Type B pancreatic cell (in vitro differentiated cells): ENCODE data around the gene SMIM29. TPM values are rescaled to one million over a fixed set of nuclear protein-coding genes. Genes with fewer than 3 reads are reported as not detected.

Experiments used
- DNase-seq: peaks from one replicate; pipeline ENCODE4 v3.0.0; 2021; ENCODE audit warnings: mixed read lengths; ENCODE audit not compliant: unreplicated experiment; ENCODE audit errors: extremely low spot score
- H3K27ac Mint-ChIP-seq: 2 replicates; pipeline ENCODE4 v1.8.0; 2021; ENCODE audit warnings: mild to moderate bottlenecking, mixed read lengths
- H3K27me3 Mint-ChIP-seq: 2 replicates; pipeline ENCODE4 v1.8.0; 2021; ENCODE audit warnings: mixed read lengths
- H3K36me3 Mint-ChIP-seq: 2 replicates; pipeline ENCODE4 v1.8.0; 2021; ENCODE audit warnings: mixed read lengths
- H3K4me1 Mint-ChIP-seq: one replicate; pipeline ENCODE4 v1.8.0; 2021; ENCODE audit warnings: mixed read lengths; ENCODE audit not compliant: unreplicated experiment
- H3K4me3 Mint-ChIP-seq: 2 replicates; pipeline ENCODE4 v1.8.0; 2021; ENCODE audit warnings: mild to moderate bottlenecking, mixed read lengths
- H3K9me3 Mint-ChIP-seq: 2 replicates; pipeline ENCODE4 v1.8.0; 2021; ENCODE audit warnings: mixed read lengths
- total RNA-seq: library from RNA; stranded (reverse); gene quantifications from 2 replicates; pipeline ENCODE4 v1.2.1, GENCODE V29; 2021; ENCODE audit warnings: low replicate concordance
- TF ChIP-seq, protein P1 (sequence below): fragments of 200-600 bp; sonication (generic); conservative IDR thresholded peaks from 2 replicates; pipeline ENCODE4 v1.5.0; 2021; ENCODE audit warnings: antibody characterized with exemption, mild to moderate bottlenecking

SMIM29 gene
- total RNA-seq, 1 donor from 2014 or later: 16.0 TPM

DNA sequence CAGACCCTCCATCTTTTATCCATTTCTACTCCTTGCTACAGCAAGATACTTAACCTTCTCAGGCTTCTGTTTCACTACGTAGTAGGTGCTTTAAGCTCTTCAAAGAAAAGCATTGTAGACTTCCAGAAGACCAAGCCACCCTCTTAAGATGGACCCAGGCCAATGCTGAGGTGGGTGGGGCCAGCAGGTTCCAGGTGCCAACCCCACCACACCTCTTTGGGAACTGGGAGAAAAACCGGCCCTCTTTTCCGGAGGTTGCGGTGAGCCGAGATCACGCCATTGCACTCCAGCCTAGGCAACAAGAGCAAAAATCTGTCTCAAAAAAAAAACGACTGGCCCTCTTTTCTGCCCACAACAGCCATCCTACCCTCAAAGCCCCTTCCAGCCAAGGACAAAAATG is 22.7 kb downstream of the SMIM29 start:
- H3K27me3 Mint-ChIP-seq: no peaks in the 10 kb centered on the region
- peak overlapping the region; percentile 11 for H3K27ac Mint-ChIP-seq
- no peaks in the 10 kb centered on the region for H3K36me3 Mint-ChIP-seq
- DNase-seq: no peak
- peaks cover 17% of the 10 kb centered on the region for H3K4me1 Mint-ChIP-seq
- TF ChIP-seq, protein P1, sequence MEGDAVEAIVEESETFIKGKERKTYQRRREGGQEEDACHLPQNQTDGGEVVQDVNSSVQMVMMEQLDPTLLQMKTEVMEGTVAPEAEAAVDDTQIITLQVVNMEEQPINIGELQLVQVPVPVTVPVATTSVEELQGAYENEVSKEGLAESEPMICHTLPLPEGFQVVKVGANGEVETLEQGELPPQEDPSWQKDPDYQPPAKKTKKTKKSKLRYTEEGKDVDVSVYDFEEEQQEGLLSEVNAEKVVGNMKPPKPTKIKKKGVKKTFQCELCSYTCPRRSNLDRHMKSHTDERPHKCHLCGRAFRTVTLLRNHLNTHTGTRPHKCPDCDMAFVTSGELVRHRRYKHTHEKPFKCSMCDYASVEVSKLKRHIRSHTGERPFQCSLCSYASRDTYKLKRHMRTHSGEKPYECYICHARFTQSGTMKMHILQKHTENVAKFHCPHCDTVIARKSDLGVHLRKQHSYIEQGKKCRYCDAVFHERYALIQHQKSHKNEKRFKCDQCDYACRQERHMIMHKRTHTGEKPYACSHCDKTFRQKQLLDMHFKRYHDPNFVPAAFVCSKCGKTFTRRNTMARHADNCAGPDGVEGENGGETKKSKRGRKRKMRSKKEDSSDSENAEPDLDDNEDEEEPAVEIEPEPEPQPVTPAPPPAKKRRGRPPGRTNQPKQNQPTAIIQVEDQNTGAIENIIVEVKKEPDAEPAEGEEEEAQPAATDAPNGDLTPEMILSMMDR: no peak
- no peaks in the 10 kb centered on the region for H3K9me3 Mint-ChIP-seq
- no peak overlapping the region for H3K4me3 Mint-ChIP-seq

DNA sequence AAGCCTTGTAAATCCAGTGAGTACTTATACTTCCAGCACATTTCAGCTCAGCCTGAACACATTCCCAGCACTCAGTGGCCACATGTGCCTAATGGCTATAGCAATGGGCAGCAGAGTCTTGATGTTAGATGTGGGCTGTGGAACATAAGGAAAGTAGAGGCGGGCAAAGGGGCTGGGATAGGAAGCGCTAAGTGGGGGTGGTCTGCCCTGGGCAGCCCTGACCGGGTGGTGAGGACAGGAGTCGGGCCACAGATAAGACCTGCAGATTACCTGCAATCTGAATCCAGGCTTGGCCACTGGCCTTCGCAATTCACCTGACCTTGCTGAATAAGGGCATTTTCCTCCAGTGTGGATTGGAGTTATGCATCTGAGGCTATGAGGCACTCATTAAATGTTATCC is 23.3 kb downstream of the SMIM29 start:
- Mint-ChIP-seq H3K27ac (no peak overlapping the region), H3K9me3 (no peaks in the 10 kb centered on the region), H3K27me3 (no peaks in the 10 kb centered on the region), H3K4me3 (no peak overlapping the region), H3K36me3 (no peaks in the 10 kb centered on the region), H3K4me1 (peaks cover 17% of the 10 kb centered on the region)
- no peak for DNase-seq
- TF ChIP-seq, protein P1: no peak

DNA sequence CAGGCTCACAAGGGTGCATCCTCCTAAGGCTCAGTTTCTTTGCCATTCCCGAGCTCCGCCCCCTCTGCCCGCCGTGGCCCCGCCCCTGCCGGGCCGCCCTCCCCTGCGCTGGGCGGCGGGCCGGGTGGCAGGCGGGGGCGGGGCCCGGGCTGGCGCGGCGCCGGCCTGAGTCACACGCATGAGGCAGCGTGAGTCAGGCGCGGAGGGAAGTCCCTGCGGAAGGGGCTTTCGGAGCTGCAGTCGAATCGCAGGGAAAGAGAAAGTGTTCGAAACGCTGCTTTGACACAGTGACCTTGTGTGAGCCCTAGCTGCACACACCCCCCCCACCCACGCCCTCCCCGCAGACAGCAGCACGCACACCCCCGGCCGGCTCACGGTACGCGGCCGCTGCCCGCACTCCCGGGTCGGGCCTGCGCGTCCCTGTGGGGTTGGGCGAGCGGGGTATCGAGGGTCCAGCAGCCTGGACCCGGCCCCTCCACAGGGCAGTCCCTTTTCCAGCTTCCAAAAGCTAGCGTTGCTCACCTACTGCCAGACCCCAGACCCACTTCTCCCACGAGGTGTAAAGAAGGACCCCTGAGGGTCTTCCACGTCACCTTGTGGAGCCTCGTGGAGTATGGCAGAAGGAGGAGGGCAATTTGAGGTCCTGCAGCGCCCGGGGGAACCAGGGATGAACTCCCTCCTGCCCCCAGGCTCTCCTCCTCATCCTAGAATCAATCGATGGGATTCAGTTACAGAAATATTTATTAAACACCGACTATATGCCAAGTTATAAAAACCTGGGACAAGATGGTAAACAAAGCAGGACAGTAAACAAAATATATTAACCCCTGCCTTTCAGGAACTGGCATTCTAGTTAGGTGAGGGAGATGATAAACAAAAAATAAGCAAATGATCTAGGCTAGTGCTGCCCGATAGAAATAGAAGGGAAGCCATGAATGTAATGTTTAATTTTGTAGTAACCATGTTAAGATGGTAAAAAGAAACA is 24.6 kb downstream of the SMIM29 start:
- TF ChIP-seq, protein P1: no peak
- H3K36me3 Mint-ChIP-seq: no peaks in the 10 kb centered on the region
- DNase-seq: peak; percentile 90
- H3K4me3 Mint-ChIP-seq: peak overlapping the region; percentile 86
- no peaks in the 10 kb centered on the region for H3K27me3 Mint-ChIP-seq
- peak overlapping the region; percentile 85 for H3K27ac Mint-ChIP-seq
- no peaks in the 10 kb centered on the region for H3K9me3 Mint-ChIP-seq
- peaks cover 13% of the 10 kb centered on the region for H3K4me1 Mint-ChIP-seq

DNA sequence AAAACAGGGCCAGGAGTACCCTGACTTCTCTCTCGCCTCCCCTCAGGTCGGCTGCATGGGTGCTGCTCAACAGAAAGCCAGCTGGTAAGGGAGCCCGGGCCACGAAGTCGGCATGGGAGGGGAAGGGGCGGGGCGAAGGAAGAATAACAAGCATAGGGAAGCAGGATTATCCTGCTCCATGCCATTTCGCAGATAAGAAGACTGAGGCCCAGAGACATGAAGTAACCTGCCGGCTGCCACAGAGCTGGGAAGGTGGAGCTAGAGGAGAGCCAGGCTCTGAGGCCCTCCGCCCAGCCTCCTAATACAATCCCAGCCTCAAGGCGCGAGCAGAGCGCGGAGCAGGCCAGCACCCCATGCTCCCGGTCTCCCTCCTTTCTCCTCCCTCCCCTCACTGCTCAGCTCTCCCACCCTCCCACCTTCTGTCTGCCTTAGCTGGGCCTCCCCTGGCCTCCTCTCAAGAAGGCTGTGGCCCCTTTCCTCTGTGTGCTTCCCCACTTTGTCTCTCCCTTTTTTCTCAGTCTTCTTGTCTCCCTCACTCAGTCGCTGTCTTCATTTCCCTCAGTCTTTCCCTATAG is 25.3 kb downstream of the SMIM29 start:
- TF ChIP-seq, protein P1: no peak
- DNase-seq: no peak
- Mint-ChIP-seq H3K27me3 (no peaks in the 10 kb centered on the region), H3K4me3 (peak overlapping the region; percentile 86), H3K9me3 (no peaks in the 10 kb centered on the region), H3K4me1 (peaks cover 13% of the 10 kb centered on the region), H3K27ac (peak overlapping the region; percentile 85), H3K36me3 (no peaks in the 10 kb centered on the region)

DNA sequence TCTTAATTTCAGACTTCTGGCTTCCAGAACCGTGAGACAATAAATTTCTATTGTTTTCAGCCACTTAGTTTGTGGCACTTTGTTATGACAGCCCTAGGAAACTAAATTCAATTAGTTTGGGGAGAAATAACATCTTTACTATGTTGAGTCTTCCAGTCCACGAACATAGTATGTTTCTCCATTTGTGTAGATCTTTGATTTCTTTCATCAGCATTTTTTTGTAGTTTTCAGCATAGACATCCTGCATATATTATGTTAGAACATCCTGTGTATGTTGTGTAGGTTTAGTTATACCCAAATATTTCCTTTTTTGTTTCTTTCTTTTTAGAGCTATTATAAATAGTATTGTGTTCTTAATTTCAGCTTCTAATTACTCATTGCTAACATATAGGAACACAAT is 30.1 kb downstream of the SMIM29 start:
- DNase-seq: no peak
- H3K27me3 Mint-ChIP-seq: no peaks in the 10 kb centered on the region
- H3K4me3 Mint-ChIP-seq: no peak overlapping the region
- no peaks in the 10 kb centered on the region for H3K9me3 Mint-ChIP-seq
- H3K27ac Mint-ChIP-seq: no peak overlapping the region
- TF ChIP-seq, protein P1: no peak
- peaks cover 6% of the 10 kb centered on the region for H3K4me1 Mint-ChIP-seq
- H3K36me3 Mint-ChIP-seq: no peaks in the 10 kb centered on the region
